Hematopoietic multipotent progenitor cell treated with erythropoietin and hydrocortisone succinate and interleukin-3 and kit ligand, for 8 days (in vitro differentiated cells): ENCODE data around the gene ACSL3.
"Not testable (repeated sequence)": the region's sequence is repeated elsewhere in the genome, so short reads cannot be mapped to it uniquely, and the experiment has no call there.

Experiments
- DNase-seq: peaks from one replicate; pipeline ENCODE4 v3.0.0-alpha.2; 2015

Gene ACSL3

DNA sequence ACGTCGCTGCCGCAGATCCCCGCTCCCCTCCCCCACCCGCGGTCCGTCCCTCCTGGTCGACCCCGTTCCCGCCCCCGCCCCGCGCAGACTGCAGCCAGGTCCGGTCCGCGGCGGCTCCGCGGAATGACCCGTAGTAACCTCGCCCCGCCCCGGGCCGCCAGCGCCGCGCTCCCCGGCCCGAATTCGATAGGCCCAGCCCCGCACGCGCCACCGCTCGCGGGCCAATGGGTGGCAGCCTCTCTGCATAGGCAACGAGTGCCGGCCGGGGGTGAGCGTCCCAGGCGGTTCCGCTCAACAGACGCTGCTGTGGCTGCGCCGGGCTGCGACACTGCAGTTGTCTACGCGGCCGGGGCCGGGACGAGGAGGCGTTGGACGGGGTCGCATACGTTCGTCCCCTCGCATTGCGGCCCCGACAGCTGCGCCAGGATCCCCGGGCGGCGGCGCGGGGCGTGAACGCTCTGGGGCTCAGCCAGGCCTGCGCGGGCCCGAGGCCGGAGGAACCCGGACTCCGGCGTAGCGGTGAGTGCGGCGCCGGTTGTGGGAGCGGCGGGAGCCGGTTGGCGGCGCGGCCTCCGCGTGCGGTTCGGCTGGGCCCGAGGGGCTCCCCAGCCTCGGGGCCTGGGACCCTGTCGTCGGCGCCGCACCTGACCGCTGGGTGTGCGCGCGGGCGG lies at the start of gene ACSL3:
Gene ACSL3 (plus strand): TSS at position 297 of the 671 bp plus-strand sequence. CDS start 47,737 bp downstream, outside the sequence.
- DNase-seq: peak; percentile 92

DNA sequence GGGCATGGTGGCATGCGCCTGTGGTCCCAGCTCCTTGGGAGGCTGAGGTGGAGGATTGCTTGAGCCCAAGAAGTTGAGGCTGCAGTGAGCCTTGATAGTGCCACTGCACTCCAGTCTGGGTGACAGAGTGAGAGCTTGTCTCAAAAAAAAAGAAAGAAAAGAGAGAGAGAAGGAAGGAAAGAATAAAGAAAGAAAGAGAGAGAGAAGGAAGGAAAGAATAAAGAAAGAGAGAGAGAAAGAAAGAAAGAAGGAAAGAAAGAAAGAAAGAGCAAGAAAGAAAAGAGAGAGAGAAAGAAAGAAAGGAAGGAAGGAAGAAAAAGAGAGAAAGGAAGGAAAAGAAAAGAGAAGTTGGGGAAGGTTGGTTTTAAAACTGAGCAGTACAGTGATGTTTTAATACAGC lies 49.0 kb upstream of the ACSL3 start:
- no peak for DNase-seq

DNA sequence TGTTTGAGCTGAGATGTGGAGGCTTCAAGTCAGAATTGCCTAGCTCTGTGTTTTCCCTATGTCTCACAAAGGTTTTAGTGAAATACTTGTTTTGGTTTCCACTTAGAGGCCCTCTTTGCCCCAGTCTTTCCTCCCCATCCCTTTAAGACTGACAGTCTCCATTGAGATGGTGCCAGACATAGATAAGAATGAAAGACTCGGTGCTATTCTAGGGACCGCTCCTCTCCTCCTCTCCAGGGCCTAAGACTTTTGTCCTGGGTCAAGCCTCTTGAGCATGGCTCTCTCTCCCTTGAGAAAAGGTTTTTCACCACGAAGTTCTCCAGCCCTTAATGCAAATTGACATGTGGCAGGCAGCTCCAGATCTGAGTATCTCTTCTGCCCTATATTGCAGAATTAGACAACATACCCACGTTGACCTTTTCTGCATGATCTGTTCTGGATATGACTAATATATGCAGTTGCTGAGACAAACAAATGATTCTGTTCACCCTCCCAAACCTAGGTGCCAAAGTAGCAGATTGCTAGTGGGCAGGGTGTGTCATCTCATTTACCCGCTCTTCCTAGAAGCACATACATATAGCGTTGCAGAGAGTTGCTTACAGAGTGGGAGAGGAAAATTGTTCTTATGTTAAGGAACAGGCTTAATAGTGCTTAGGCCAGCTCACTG lies 47.5 kb upstream of the ACSL3 start:
- no peak for DNase-seq

DNA sequence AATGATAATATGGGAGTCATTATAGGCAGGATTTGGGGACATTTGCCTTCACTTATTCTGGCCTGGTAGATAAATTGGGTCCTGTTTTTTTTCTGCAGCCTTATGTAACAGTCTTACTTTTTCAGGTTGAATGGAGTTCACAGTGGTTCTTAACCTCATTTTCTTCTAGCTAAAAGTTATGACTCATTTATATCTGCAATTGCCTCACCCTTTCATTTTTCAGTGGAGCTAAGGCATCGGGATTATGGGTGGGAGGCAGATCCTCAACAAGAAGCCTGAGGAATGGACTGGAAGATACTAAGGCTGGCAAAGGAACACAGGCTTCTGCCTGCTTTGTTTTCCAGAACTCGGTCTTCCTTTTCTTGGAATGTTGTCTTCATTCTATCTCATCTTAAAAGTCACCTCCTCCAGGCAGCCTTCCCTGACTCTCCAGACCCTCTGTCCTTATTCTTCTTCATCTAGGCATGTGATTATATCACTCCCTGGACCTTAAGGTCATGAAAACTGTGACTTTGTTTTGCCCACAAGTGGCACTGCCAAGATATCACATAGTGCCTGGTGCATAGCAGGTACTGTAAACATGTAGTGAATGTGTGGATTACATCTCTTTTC lies 41.0 kb upstream of the ACSL3 start:
- no peak for DNase-seq

DNA sequence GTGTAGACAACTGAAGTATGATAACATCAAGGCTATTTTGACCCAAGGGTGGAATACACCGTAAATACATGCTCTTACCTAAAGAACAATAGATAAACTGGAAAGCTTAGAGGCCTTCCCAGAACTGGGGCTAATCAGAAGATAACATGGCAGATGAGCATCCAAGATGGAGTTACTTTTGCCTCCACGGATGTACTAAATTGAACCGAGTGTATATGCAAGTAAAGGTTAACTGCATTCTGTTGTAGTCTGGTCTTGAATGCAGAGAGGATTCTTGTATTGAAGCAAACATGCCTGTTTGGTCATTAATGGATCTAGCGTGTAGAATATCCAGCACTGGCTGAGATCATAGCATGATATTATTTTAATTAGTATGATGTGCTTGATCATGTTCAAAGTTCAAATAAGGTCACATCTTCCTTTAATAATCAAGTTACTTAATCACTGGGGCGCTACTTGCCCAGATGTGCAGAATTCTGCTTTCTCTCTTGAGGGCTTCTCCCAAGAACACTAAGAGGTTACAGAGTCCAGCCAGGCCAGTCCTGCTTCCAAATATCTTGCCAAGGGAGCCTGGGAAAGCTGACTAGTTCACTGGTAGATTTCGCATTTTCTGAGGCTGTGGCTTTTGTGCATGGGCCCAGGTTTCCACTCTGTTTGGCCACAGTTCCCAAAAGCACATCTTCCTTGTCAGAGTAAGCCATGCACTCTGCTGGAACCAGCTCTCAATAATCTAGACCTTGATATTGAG lies 37.5 kb upstream of the ACSL3 start:
- no peak for DNase-seq

DNA sequence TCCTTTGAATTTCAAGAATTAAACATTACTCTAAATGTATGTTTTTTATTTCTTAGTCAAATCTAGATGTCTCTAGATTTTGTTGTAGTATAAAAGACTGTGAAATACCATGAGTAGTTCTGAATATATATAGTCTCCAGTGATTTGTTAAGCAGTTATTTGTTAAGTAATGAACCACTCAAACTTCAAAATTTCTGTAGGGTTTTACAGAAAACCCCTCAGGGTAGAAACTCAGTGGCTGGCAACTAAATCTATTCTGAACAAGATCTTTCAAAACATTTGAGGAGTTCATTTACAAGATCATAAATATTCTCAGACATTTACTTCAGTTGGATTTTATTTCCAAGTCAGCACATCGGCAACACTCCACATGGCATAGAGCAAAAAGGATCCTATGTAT lies 35.8 kb upstream of the ACSL3 start:
- DNase-seq: no peak

DNA sequence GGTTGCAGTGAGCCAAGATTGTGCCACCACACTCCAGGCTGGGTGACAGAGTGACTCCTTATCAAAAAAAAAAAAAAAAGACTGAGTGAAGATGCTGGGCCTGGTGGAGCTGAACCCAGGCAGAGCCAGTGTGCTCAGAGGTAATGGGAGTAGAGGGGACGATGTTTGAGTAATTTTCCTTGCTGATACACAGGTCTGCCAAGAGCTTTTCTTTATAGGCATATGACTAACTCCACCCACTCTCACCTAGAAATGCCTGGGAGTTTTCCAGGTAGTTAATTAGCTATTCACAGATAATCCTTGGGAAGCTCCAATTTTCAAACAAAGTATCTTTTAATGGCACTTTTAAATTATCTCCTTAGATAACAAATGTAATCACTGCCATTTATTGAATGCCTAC lies 33.4 kb upstream of the ACSL3 start:
- DNase-seq: no peak

DNA sequence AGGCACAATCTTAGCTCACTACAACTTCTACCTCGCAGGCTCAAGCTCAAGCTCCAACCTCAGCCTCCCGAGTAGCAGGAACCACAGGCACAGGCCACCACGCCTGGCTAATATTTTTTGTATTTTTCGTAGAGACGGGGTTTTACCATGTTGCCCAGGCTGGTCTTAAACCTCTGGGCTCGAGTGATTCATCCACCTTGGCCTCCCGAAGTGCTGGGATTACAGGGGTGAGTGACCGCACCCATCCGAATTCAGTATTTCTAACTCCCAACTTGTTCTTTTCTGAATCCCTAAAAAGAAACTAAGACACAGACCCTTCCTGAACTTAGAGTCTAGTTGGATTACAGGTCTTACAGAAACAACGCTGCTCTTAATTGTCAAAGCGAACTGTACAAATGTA lies 32.3 kb upstream of the ACSL3 start:
- DNase-seq: no peak

DNA sequence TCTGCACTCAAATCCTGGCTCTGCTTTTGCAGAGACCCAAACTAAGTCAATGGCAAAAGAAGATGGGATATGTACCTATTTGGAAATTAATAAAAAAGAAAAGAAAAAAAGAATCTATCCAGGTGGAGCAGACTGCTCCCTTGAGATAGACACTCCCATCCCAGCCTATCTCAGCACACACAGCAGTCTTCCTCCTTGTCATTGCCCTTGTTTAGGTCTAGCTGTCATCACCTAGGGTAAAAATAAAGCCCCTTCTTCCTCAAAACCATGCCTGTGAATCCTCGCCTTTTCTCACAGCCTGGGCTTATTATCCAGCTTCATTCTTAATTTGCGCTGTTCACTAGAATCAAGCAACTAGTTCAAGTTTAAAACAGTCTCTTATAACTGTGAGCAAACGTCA lies 30.7 kb upstream of the ACSL3 start:
- no peak for DNase-seq

DNA sequence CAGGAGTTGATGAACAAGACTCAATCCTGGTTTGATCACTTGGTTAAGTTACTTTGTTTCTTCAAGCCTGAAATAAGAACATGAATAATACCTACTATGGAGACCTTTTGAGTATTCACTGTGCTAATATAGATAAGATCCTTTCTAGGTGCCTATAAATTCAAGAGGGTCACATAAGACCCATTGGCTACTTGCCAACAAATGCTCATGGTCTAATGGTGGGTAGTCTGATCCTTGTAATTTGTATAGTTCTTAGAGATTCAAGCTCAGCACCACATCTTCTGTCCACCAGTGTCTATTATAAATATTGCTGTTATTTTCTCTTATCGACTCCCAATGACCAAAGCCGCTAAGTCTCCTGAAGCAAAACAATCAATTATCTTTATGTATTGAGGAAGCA lies 27.4 kb upstream of the ACSL3 start:
- no peak for DNase-seq

DNA sequence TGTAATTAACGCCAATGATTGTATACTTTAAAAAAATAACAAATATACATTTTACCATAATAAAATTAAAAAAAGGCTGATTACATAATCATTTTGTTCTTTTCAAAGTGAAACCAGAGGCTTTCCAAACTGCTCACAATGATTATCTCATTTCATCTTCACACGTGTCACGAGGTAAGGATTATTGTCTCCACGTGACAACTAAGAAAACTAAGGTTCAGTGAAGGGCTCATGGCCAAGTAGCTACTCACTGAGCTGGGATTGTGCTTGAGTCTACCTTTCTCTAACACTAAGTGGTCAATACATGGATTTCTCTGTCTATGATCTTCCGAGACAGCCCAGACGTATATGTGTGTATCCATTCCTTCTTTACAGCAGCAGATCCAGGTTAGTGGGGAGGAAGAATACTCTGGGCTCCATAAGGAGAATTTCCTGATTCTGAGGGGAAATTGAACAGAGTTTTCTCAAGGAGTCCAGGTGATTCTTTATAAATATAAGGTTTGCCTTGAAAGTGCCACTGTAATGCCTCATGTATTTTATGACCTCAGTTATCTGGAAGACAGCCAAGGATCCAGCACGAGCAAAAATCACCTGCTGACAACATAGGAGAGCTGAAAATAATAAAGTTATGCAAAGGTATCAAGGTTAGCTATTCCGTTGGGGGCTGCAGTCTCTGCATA lies 25.6 kb upstream of the ACSL3 start:
- DNase-seq: no peak

DNA sequence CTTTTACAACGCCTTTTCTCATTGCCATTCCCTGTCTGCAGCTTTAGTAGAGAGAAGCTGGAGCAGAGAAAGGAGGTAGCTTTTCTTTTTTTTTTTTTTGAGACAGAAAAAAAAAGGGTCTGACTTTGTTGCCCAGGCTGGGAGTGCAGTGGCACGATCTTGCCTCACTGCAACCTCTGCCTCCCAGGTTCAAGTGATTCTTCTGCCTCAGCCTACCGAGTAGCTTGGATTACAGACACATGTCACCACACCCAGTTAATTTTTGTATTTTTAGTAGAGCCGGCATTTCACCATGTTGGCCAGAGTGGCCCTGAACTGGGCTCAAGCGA lies 25.0 kb upstream of the ACSL3 start:
- no peak for DNase-seq

DNA sequence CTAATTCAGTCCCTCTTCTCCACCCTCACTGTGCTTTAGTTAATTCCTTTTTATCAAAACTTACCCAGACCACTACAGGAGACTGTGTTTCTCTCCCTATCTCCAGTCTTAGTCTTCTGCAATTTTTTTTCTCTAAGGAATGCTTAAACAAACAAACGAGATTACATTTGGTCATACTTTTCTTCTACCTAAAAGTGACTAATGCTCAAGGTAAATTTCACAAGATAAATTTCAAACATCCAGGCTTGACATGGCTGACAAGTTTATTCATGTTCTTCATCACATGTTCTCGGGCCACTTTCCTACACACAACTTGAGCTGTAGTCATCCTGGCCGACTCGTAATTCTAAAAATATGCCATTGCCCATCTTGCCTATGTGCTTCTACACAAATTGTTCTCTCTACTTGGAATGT lies 23.2 kb upstream of the ACSL3 start:
- DNase-seq: no peak

DNA sequence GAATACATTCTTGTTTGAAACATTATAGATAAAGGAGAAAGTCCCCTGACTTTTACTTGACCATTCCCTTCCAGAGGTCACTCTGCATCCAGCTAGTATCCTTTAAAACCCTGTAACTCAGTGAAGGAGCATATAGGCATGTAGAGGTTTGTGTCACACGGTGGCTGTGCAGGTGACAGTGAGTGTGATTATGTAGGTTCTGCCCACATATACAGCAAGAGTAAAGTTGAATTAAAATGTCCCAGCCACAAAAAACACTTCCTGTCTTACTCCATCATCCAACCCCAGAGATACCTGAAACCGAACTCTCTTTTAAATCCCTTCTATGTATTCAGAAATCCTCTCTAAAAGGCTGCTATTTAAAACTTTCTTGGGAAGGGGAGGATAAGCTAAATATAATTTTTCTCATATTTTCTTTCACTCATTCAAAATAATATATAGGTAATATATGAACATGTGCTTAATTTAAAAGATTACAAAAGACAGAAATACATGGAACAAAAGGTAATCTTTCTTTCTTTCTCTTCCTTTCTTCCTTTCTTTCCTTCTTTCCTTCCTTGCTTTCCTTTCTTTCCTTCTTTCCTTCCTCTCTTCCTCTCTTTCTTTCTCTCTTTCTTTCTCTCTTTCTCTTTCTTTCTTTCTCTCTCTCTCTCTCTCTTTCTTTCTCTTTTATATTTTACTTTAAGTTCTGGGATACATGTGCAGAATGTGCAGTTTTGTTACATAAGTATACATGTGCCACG lies 20.6 kb upstream of the ACSL3 start:
- no peak for DNase-seq

DNA sequence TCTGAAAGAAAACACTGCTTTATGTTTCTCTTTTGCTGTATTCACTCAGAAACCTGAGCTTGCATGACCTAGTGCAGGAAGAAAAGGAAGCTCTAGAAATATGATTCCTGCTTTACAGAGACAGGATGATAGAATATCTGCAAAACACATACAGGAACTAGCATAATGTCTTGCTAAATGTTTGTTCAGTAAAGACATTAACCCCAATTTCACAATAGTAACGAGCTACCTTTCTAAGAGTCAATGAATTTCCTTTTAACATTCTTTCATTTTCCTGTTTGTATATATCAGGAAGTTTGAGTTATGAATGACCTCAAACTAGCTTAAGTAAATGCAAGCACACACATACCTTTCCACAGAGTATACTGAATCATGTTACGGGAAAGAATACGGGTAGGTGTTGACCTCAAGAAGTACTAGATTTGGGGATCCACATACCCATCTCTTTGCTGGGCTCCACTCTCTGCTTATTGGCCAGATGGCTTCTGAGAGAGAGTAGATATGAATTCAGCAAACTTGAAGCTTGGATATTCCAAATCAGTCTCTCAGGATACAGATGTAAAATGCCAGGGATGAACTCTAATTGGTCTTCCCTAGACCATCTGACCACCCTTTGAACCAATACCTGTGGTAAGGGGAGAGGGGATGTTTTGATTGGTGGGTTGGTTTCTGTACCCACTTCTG lies 18.2 kb upstream of the ACSL3 start:
- no peak for DNase-seq

DNA sequence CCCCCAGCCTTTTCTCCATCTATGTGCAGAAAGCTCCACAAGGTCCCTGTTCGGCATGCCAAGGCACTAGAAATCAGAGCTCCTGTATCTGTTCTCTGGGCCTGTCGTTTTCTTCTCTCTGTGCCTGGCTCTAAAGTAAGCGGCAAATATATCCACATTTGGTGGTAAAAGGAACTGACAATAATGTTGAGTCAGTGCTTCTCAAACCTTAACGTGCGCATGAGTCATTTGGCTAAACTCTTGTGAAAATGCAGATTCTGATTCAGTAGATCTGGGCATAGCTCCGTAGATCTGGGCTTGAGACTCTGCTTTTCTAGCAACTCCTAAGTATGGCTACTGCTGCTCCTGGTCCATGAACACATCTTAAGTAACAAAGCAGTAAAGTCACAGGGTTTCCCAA lies 16.5 kb upstream of the ACSL3 start:
- DNase-seq: no peak

DNA sequence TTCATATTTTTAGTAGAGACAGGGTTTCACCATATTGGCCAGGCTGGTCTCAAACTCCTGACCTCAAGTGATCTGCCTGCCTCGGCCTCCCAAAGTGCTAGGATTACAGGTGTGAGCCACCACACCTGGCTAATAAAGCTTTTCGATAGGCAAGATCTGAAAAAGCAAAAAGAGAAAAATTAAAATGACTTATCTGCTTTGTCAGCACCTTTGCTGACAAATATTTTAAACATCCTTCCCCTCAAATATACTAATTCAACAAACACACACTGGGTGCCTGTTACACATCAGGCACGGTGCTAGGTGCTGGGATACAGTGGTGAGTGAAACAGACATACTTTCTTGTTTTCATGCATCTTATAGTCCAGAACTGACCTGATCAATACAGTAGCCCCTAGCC lies 15.5 kb upstream of the ACSL3 start:
- not testable (repeated sequence) for DNase-seq

DNA sequence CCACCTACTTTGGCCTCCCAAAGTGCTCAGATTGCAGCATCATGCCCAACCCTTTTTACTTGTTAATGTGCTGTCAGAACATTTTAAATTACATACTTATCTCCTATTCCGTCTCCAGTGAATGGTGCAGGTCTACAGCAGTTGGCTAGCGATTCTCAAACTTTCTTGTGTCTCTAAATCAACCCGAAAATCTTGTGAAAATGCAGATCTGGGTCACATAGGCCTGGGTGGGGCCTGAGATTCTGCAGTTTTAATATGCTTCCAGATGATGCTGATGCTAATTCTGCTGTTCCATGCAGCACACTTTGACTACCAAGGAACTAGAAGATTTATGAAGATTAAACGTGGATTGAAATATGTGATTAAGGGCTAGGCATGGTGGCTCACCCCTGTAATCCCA lies 14.8 kb upstream of the ACSL3 start:
- no peak for DNase-seq

DNA sequence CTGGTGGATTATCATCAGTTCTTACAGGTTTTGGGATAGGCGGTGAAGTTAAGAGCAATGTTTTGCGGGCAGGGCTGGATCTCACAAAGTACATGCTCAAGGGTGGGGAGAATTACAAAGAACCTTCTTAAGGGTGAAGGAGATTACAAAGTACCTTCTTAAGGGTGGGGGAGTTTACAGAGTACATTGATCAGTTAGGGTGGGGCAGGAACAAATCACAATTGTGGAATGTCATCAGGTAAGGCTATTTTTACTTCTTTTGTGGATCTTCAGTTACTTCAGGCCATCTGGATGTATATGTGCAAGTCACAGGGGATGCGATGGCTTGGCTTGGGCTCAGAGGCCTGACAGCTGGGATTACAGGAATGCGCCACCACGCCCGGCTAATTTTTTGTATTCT lies 12.8 kb upstream of the ACSL3 start:
- not testable (repeated sequence) for DNase-seq

DNA sequence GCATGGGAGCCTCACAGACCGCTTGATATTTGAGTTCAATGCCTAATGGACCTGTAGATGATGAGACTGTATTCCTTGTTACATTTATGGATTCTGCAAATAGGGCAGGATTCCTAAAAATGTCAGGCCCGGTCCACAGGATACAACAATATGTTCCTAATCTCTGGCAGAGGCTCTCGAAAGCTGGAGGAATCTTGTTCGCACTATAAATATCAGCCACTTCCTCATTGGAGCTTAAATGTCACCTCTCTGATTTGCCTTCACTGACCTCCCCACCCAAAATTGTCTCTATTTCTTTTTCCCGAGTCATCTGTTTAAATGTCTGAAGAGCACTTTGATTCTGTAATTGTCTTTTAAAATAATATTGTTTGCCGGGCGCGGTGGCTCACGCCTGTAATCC lies 12.0 kb upstream of the ACSL3 start:
- no peak for DNase-seq

DNA sequence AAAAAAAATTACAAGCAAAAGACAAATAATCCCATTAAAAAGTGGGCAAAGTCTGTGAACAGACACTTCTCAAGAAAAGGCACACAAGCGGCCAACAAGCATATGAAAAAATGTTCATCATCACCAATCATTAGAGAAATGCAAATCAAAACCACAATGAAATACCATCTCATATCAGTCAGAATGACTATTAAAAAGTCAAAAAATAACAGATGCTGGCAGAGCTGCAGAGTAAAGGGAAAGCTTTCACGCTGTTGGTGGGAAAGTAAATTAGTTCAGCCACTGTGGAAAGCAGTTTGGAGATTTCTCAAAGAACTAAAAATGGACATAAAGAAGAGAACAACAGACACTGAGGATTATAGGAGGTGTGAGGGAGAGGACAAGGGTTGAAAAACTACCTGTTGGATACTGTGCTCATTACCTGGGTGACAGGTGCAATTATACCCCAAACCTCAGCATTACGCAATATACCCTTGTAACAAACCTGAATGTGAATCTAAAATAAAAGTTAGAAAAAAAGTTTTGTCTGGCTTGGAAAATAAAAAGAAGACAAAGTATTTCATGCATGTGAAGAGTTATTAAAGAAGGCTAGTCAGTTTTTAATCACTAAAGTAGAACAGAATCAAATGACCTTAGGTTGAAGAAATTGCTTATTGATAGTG lies 8.7 kb upstream of the ACSL3 start:
- DNase-seq: no peak
